OCI-LY7 (cell line): ENCODE data around the gene COLEC12. TPM values are rescaled to one million over a fixed set of nuclear protein-coding genes. Genes with fewer than 3 reads are reported as not detected.

Experiments
- BruUV-seq: library from RNA; stranded (reverse); fragments of 400-500 nt; replicated peaks from 2 replicates; lab custom pipeline; 2021; lab: Mats Ljungman, UMichigan
- CTCF ChIA-PET: fragments of 300-600 bp; sonication (Branson Sonifier 250); formaldehyde crosslinking; loops from one replicate; lab custom pipeline; 2022; ENCODE audit warnings: antibody characterized with exemption; ENCODE audit not compliant: unreplicated experiment; lab: Charles Lee
- POLR2A ChIA-PET: fragments of 300-600 bp; sonication (Branson Sonifier 250); formaldehyde crosslinking; loops from one replicate; lab custom pipeline; 2022; ENCODE audit warnings: antibody characterized with exemption; lab: Charles Lee
- DNase-seq: peaks from one replicate; pipeline ENCODE4 v3.0.0-alpha.2; 2015; ENCODE audit warnings: low spot score
- H2AFZ ChIP-seq: fragments of 200-600 bp; sonication (generic), shearing (Covaris generic); 2 replicates; pipeline ENCODE4 v1.6.1; 2014; ENCODE audit warnings: mild to moderate bottlenecking, antibody characterized with exemption, low read length, moderate library complexity
- H3K27ac ChIP-seq: fragments of 200-600 bp; sonication (generic); 2 replicates; pipeline ENCODE4 v1.5.1; 2014; ENCODE audit warnings: mixed run types, low read depth, mild to moderate bottlenecking, moderate library complexity, low read length, inconsistent platforms; ENCODE audit not compliant: poor library complexity, severe bottlenecking
- H3K36me3 ChIP-seq: fragments of 200-600 bp; sonication (generic); 2 replicates; pipeline ENCODE4 v1.6.1; 2014; ENCODE audit warnings: mild to moderate bottlenecking, antibody characterized with exemption, low read length, moderate library complexity, mixed read lengths; ENCODE audit not compliant: insufficient read depth
- H3K4me1 ChIP-seq: fragments of 200-600 bp; sonication (generic); 2 replicates; pipeline ENCODE4 v1.5.1; 2014; ENCODE audit warnings: mild to moderate bottlenecking, low read length; ENCODE audit not compliant: insufficient read depth, poor library complexity, severe bottlenecking
- H3K4me2 ChIP-seq: fragments of 200-600 bp; sonication (generic); 2 replicates; pipeline ENCODE4 v1.6.1; 2014; ENCODE audit warnings: mild to moderate bottlenecking, low read length
- H3K4me3 ChIP-seq: fragments of 200-600 bp; sonication (generic); 2 replicates; pipeline ENCODE4 v1.5.1; 2014; ENCODE audit warnings: mild to moderate bottlenecking, low read depth, low read length; ENCODE audit not compliant: poor library complexity, severe bottlenecking
- H3K79me2 ChIP-seq: fragments of 200-600 bp; sonication (generic); 2 replicates; pipeline ENCODE4 v1.6.1; 2016; ENCODE audit warnings: low read depth, mild to moderate bottlenecking, low read length, moderate library complexity, mixed read lengths; ENCODE audit not compliant: insufficient read depth
- H3K9me2 ChIP-seq: fragments of 200-600 bp; sonication (generic); 2 replicates; pipeline ENCODE4 v1.6.1; 2016; ENCODE audit warnings: mild to moderate bottlenecking, low read length, mixed read lengths; ENCODE audit not compliant: insufficient read depth
- H3K9me3 ChIP-seq: fragments of 200-600 bp; sonication (generic); 2 replicates; pipeline ENCODE4 v1.6.1; 2014; ENCODE audit warnings: mild to moderate bottlenecking, mixed run types, low read length, mixed read lengths
- H4K20me1 ChIP-seq: fragments of 200-600 bp; sonication (generic); 2 replicates; pipeline ENCODE4 v1.6.1; 2014; ENCODE audit warnings: mild to moderate bottlenecking, antibody characterized with exemption, low read length, moderate library complexity, mixed read lengths; ENCODE audit not compliant: insufficient read depth
- CTCF ChIP-seq: fragments of 200-600 bp; sonication (generic); conservative IDR thresholded peaks from 2 replicates; pipeline ENCODE4 v1.5.1; 2014; ENCODE audit warnings: mild to moderate bottlenecking, antibody characterized with exemption, low read length, moderate library complexity, mixed read lengths
- EZH2phosphoT487 ChIP-seq: fragments of 200-600 bp; sonication (generic); IDR thresholded peaks from 2 replicates; pipeline ENCODE4 v1.6.1; 2018; ENCODE audit warnings: low read depth, borderline replicate concordance, mild to moderate bottlenecking, mixed run types, antibody characterized with exemption, low read length, moderate library complexity, mixed read lengths
- intact Hi-C: fragments of 100-400 bp; cut with micrococcal nuclease; formaldehyde crosslinking; loops from one replicate; pipeline ENCODE4 v1.10.0; 2022; ENCODE audit not compliant: unreplicated experiment
- total RNA-seq, 2 experiments: library from RNA; depleted of rRNA in 1 of 2; stranded (reverse); fragments of >200 nt in 1 of 2; shearing (Covaris generic) in 1 of 2; gene quantifications; 2 replicates each; pipeline ENCODE4 v1.2.3, GENCODE V29; 2014 to 2022

COLEC12 gene
- total RNA-seq, 2 experiments from 2014 or later, result not detected

- H3K27ac ChIP-seq, result no peak overlapping the region
- H3K79me2 ChIP-seq, result no peaks in the 10 kb centered on the region
- no peak for DNase-seq
- TF ChIP-seq EZH2phosphoT487, result no peak
- TF ChIP-seq CTCF, result no peak
- H3K9me2 ChIP-seq, result no peaks in the 10 kb centered on the region
- CTCF ChIA-PET, result no interaction called here
- POLR2A ChIA-PET, result no interaction called here
- no peaks in the 10 kb centered on the region for H3K4me1 ChIP-seq
- BruUV-seq, result no TSS peak
- no peak overlapping the region for H2AFZ ChIP-seq
- no peaks in the 10 kb centered on the region for H3K9me3 ChIP-seq
- no peak overlapping the region for H3K4me2 ChIP-seq
- H3K36me3 ChIP-seq, result no peaks in the 10 kb centered on the region
- H3K4me3 ChIP-seq, result no peak overlapping the region
- intact Hi-C loops, result no loop called here
- no peaks in the 10 kb centered on the region for H4K20me1 ChIP-seq
Measured at GRCh38 chr18:470661-471501, 29.6 kb downstream of the COLEC12 start.

- no peak overlapping the region for H3K27ac ChIP-seq
- H3K9me2 ChIP-seq, result no peaks in the 10 kb centered on the region
- POLR2A ChIA-PET, result no interaction called here
- no peaks in the 10 kb centered on the region for H3K36me3 ChIP-seq
- H3K4me1 ChIP-seq, result no peaks in the 10 kb centered on the region
- no peak overlapping the region for H2AFZ ChIP-seq
- CTCF ChIA-PET, result no interaction called here
- no peaks in the 10 kb centered on the region for H3K79me2 ChIP-seq
- no TSS peak for BruUV-seq
- H3K4me2 ChIP-seq, result no peak overlapping the region
- H4K20me1 ChIP-seq, result no peaks in the 10 kb centered on the region
- no peaks in the 10 kb centered on the region for H3K9me3 ChIP-seq
- peak; percentile 49 for TF ChIP-seq CTCF
- TF ChIP-seq EZH2phosphoT487, result no peak
- DNase-seq, result peak; percentile 30
- intact Hi-C loops, result no loop called here
- no peak overlapping the region for H3K4me3 ChIP-seq
Measured at GRCh38 chr18:468955-469790, 31.3 kb downstream of the COLEC12 start.
